ENCODE measurements around the gene SUN3.

DNA sequence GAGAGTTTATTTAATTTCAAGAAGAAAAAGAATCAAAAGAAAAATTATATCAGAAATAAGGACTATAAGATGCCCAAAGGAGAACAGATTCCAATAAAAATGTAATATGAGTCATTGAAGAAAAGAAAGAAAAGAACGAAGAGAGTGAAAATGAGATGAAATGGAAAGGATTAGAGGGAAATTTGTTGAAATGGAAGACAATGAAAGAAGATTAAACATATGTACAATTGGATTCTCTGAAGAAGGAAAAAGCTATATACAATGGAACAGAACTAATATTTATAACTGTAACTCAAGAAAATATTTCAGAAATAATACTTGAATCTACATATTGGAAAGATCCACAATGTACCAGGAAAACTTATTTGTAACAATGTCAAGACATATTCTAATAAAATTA, 35.1 kb upstream of the SUN3 start:
- TF ChIP-seq EZH2 (IDR thresholded peaks at IDR 0.05; ENCODE audit: low read length, unreplicated experiment): no peak
- TF ChIP-seq, protein P1, sequence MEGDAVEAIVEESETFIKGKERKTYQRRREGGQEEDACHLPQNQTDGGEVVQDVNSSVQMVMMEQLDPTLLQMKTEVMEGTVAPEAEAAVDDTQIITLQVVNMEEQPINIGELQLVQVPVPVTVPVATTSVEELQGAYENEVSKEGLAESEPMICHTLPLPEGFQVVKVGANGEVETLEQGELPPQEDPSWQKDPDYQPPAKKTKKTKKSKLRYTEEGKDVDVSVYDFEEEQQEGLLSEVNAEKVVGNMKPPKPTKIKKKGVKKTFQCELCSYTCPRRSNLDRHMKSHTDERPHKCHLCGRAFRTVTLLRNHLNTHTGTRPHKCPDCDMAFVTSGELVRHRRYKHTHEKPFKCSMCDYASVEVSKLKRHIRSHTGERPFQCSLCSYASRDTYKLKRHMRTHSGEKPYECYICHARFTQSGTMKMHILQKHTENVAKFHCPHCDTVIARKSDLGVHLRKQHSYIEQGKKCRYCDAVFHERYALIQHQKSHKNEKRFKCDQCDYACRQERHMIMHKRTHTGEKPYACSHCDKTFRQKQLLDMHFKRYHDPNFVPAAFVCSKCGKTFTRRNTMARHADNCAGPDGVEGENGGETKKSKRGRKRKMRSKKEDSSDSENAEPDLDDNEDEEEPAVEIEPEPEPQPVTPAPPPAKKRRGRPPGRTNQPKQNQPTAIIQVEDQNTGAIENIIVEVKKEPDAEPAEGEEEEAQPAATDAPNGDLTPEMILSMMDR (conservative IDR thresholded peaks at IDR 0.05; ENCODE audit: low read depth, low read length): no peak
- TF ChIP-seq EZH2phosphoT487 (IDR thresholded peaks at IDR 0.05; ENCODE audit: borderline replicate concordance, low read length): no peak
